ENCODE results near the gene TRRAP.

DNA sequence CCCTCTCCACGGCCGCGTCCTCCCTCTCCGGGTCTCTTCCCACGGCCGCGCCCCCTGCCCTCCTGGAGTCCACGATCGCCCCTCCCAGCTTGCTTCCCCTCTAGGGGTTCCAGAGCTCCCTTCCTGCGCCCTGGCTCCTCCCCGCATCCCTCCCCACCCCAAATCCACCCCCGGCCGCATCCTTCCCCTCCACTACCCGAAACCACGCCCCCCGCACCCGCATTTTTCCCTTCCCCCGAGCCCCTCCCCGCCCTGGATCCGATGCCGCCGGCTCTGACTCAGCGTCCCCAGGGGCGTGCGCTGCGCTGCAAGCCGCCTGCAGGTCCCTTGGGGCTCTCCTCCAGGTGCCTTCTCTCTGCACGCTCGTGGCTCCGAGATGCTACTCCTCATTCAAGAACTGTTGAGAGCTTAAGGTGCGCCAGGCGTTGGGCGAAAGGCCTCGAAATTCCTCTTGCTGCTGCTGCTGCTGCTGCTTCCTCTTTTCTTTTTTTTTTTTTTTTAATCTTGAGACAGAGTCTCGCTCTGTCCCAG lies 8.1 kb upstream of the TRRAP start:
- TF ChIP-seq, protein P1, sequence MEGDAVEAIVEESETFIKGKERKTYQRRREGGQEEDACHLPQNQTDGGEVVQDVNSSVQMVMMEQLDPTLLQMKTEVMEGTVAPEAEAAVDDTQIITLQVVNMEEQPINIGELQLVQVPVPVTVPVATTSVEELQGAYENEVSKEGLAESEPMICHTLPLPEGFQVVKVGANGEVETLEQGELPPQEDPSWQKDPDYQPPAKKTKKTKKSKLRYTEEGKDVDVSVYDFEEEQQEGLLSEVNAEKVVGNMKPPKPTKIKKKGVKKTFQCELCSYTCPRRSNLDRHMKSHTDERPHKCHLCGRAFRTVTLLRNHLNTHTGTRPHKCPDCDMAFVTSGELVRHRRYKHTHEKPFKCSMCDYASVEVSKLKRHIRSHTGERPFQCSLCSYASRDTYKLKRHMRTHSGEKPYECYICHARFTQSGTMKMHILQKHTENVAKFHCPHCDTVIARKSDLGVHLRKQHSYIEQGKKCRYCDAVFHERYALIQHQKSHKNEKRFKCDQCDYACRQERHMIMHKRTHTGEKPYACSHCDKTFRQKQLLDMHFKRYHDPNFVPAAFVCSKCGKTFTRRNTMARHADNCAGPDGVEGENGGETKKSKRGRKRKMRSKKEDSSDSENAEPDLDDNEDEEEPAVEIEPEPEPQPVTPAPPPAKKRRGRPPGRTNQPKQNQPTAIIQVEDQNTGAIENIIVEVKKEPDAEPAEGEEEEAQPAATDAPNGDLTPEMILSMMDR (conservative IDR thresholded peaks at IDR 0.05) = no peak
- TF ChIP-seq EZH2 (IDR thresholded peaks at IDR 0.05; ENCODE audit: low read depth) = no peak
